Vagina (tissue), 2 donors: ENCODE data around the gene IMPA2. TPM values are rescaled to one million over a fixed set of nuclear protein-coding genes. Genes with fewer than 3 reads are reported as not detected.

ENCODE experiments used
- DNase-seq, 2 donors: peaks; one replicate each; pipeline ENCODE4 v3.0.0-alpha.2; 2017; ENCODE audit errors: extremely low spot score in 2 of 2
- H3K27ac ChIP-seq: fragments of 200-600 bp; sonication (generic); one replicate; pipeline ENCODE4 v1.5.1; 2019
- H3K27me3 ChIP-seq: fragments of 200-600 bp; sonication (generic); one replicate; pipeline ENCODE4 v1.5.1; 2019
- H3K36me3 ChIP-seq, 2 donors: fragments of 200-600 bp; sonication (generic); one replicate each; pipeline ENCODE4 v1.5.1; 2017 to 2019
- H3K4me1 ChIP-seq: fragments of 200-600 bp; sonication (generic); one replicate; pipeline ENCODE4 v1.5.1; 2019
- H3K4me3 ChIP-seq, 2 donors: fragments of 200-600 bp; sonication (generic); 1 replicate in 1 of 2; 2 replicates in 1 of 2; pipeline ENCODE4 v1.5.1; 2016 to 2019
- H3K9me3 ChIP-seq: fragments of 200-600 bp; sonication (generic); one replicate; pipeline ENCODE4 v1.5.1; 2019
- POLR2A ChIP-seq, 2 donors: fragments of 450-650 bp; IDR thresholded peaks; one replicate each; pipeline ENCODE4 v1.6.1; 2017; ENCODE audit warnings: antibody characterized with exemption in 2 of 2, mild to moderate bottlenecking in 2 of 2, moderate library complexity in 2 of 2
- POLR2AphosphoS5 ChIP-seq, 2 donors: sonication (generic); formaldehyde crosslinking; IDR thresholded peaks; one replicate each; pipeline ENCODE4 v1.9.0; 2017; ENCODE audit warnings: antibody characterized with exemption in 2 of 2, mild to moderate bottlenecking in 2 of 2, low read depth in 1 of 2; ENCODE audit not compliant: insufficient read depth in 1 of 2
- intact Hi-C: fragments of 100-400 bp; cut with DNase I; formaldehyde crosslinking; loops from one replicate; pipeline ENCODE4 v1.15.1; 2023
- total RNA-seq: library from RNA; depleted of rRNA; stranded (reverse); fragments of >200 nt; gene quantifications from one replicate; pipeline ENCODE4 v1.2.3, GENCODE V29; 2016
- TF ChIP-seq, protein P1 (sequence below), 3 experiments: fragments of 450-650 bp in 2 of 3; fragments of 200-600 bp in 1 of 3; sonication (generic) in 1 of 3; IDR thresholded peaks; one replicate each; pipeline ENCODE4 v1.5.1; 2017 to 2019; ENCODE audit warnings: antibody characterized with exemption in 3 of 3, mild to moderate bottlenecking in 2 of 3, moderate library complexity in 2 of 3

Gene IMPA2
- total RNA-seq, 1 donor from 2014 or later: 128 TPM

DNA sequence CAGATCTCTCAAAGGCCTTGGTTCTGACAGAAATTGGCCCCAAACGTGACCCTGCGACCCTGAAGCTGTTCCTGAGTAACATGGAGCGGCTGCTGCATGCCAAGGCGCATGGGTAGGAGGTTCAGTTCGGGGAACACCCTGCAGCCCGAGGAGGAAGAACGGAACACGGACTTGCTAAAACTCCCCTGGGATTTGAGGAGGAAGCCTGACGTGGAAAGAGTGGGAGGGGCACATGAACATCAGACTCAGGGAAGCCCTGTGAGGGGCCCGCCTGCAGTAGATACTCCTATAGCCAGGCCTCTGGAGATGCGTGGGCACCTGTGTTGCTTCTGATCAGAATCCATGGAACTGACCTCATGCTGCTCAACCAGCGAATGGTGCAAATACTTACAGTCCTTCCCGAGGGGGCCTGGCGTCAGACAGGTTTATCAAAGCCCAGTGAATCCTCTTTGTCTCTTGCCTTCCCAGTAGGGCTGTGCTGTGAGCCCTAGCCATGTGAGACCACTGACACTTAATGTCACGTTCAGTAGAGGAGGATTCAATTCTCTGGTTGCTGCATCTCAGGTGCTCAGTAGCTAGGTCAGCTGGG lies 46.8 kb downstream of the IMPA2 start:
- no peak overlapping the region for H3K4me3 ChIP-seq
- intact Hi-C loops: no loop called here
- peaks cover 0 to 21% of the 10 kb centered on the region in 2 donors for H3K36me3 ChIP-seq
- no peak for DNase-seq
- no peaks in the 10 kb centered on the region for H3K9me3 ChIP-seq
- TF ChIP-seq POLR2AphosphoS5 (IDR thresholded peaks at IDR 0.05; ENCODE audit: insufficient read depth in 1 of 2, low read depth in 1 of 2) (no peak), POLR2A (IDR thresholded peaks at IDR 0.05) (no peak)
- TF ChIP-seq, protein P1, sequence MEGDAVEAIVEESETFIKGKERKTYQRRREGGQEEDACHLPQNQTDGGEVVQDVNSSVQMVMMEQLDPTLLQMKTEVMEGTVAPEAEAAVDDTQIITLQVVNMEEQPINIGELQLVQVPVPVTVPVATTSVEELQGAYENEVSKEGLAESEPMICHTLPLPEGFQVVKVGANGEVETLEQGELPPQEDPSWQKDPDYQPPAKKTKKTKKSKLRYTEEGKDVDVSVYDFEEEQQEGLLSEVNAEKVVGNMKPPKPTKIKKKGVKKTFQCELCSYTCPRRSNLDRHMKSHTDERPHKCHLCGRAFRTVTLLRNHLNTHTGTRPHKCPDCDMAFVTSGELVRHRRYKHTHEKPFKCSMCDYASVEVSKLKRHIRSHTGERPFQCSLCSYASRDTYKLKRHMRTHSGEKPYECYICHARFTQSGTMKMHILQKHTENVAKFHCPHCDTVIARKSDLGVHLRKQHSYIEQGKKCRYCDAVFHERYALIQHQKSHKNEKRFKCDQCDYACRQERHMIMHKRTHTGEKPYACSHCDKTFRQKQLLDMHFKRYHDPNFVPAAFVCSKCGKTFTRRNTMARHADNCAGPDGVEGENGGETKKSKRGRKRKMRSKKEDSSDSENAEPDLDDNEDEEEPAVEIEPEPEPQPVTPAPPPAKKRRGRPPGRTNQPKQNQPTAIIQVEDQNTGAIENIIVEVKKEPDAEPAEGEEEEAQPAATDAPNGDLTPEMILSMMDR (IDR thresholded peaks at IDR 0.05): no peak
- H3K27ac ChIP-seq: peak overlapping the region; percentile 5
- no peaks in the 10 kb centered on the region for H3K27me3 ChIP-seq
- H3K4me1 ChIP-seq: peaks cover 65% of the 10 kb centered on the region

DNA sequence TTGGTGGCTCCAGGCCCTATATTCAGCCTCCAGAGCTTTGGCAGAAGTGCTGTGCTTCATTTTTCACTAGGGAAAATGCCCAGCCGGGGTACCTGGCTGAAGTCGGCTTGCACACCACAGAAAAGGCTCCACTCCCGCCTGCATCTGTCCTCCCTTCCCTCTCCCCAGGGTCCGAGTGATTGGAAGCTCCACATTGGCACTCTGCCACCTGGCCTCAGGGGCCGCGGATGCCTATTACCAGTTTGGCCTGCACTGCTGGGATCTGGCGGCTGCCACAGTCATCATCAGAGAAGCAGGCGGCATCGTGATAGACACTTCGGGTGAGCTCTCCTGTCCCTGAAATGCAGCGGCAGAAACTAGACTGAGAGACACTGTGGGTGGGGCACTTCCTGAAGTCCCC lies 47.4 kb downstream of the IMPA2 start:
- TF ChIP-seq, protein P1 (IDR thresholded peaks at IDR 0.05): no peak
- TF ChIP-seq POLR2AphosphoS5 (IDR thresholded peaks at IDR 0.05; ENCODE audit: insufficient read depth in 1 of 2, low read depth in 1 of 2): peak in 1 of 2 donors; percentile 26
- Histone ChIP-seq H3K4me3 (no peak overlapping the region), H3K27ac (peak overlapping the region; percentile 5), H3K36me3 (peaks cover 0 to 21% of the 10 kb centered on the region in 2 donors), H3K9me3 (no peaks in the 10 kb centered on the region), H3K27me3 (no peaks in the 10 kb centered on the region), H3K4me1 (peaks cover 67% of the 10 kb centered on the region)
- DNase-seq: no peak
- intact Hi-C loops: no loop called here

DNA sequence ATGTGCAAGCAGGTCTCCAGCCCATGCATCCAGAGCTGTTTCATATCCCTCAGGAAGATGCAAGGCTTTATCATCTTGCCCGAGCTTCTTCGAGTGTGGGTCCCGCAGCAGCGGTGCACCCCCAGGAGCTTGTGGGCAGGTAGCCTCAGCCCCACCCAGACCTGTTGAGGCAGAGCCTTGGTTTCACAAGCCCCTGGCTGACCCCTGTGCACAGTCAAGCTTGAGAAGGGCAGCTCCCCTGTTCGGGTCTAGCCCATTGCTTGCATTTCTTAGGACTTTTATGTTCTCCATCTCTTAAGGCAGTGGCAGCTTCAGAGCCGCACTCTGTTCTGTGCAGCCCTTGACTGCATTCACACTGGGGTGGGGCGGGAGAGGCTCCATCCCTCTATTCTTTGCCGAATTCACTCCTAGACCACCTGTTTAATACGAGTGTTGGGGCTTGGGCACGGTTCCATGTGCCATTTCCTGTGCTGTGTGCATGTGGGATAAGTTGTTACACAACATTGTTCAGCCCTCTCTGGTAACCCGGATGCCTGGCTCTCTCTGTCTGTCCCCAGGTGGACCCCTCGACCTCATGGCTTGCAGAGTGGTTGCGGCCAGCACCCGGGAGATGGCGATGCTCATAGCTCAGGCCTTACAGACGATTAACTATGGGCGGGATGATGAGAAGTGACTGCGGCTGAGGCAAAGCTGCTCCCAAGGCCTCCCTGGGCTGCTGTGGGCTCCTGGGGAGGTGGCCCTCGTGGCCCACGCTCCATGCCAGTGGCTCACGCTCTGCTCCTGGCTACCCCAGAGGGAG lies 48.7 kb downstream of the IMPA2 start:
- intact Hi-C loops: no loop called here
- DNase-seq: peak in 1 of 2 donors; percentile 78
- peaks cover 71% of the 10 kb centered on the region for H3K4me1 ChIP-seq

DNA sequence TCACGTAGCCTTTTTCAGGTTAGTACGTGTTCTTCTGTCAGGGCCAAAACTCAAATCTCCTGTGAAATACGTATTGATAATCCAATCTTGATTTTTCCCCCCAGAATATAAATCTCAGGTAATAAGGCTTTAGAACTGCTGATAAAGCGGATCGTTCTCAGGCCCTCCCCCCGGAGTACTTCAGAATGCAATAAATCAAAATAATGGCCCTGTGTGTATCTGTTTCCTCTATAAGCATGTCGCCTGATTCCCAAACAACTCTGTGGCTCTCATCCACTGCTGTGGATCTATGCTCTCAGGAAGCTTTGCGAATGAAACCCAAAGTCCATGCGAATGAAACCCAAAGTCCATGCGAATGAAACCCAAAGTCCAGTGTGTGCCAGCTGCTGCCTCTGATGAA lies 49.4 kb downstream of the IMPA2 start:
- peak in 1 of 2 donors; percentile 34 for DNase-seq
- intact Hi-C loops: no loop called here
- Histone ChIP-seq H3K36me3 (peaks cover 0 to 14% of the 10 kb centered on the region in 2 donors), H3K9me3 (no peaks in the 10 kb centered on the region), H3K27me3 (no peaks in the 10 kb centered on the region), H3K27ac (peak overlapping the region; percentile 78), H3K4me3 (no peak overlapping the region), H3K4me1 (peaks cover 71% of the 10 kb centered on the region)
- TF ChIP-seq, protein P1 (IDR thresholded peaks at IDR 0.05): no peak
- no peak for TF ChIP-seq POLR2A (IDR thresholded peaks at IDR 0.05)

More for the DNA sequence above, 48.7 kb downstream of the IMPA2 start:
- TF ChIP-seq, protein P1 (IDR thresholded peaks at IDR 0.05): no peak
- TF ChIP-seq POLR2A (IDR thresholded peaks at IDR 0.05) (no peak), POLR2AphosphoS5 (IDR thresholded peaks at IDR 0.05; ENCODE audit: insufficient read depth in 1 of 2, low read depth in 1 of 2) (no peak)
- Histone ChIP-seq H3K27me3 (no peaks in the 10 kb centered on the region), H3K4me3 (no peak overlapping the region), H3K9me3 (no peaks in the 10 kb centered on the region), H3K36me3 (peaks cover 0 to 18% of the 10 kb centered on the region in 2 donors), H3K27ac (peak overlapping the region; percentile 78)

DNA sequence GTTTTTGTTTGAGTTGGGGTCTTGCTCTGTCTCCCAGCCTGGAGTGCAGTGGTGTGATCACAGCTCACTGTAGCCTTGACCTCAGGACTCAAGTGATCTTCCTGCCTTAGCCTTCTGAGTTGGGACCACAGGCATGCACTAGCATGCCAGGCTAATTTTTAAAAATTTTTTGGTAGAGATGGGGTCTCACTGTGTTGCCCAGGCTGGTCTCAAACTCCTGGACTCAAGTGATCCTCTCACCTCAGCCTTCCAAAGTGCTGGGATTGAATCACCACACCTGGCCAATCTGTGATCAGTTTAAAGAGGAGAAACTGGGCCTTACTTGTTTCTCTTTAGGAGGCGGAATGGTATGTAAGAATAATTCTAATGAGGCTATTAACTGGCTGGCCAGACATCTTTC lies 49.9 kb downstream of the IMPA2 start:
- DNase-seq: peak in 1 of 2 donors; percentile 74
- H3K27ac ChIP-seq: peak overlapping the region; percentile 78
- H3K36me3 ChIP-seq: peaks cover 0 to 14% of the 10 kb centered on the region in 2 donors
- H3K4me1 ChIP-seq: peaks cover 71% of the 10 kb centered on the region
- H3K27me3 ChIP-seq: no peaks in the 10 kb centered on the region
- intact Hi-C loops: no loop called here
- H3K4me3 ChIP-seq: no peak overlapping the region
- TF ChIP-seq POLR2A (IDR thresholded peaks at IDR 0.05) (no peak), POLR2AphosphoS5 (IDR thresholded peaks at IDR 0.05; ENCODE audit: insufficient read depth in 1 of 2, low read depth in 1 of 2) (no peak)
- TF ChIP-seq, protein P1 (IDR thresholded peaks at IDR 0.05): no peak
- H3K9me3 ChIP-seq: no peaks in the 10 kb centered on the region
